ENCODE measurements around the gene JPH4. TPM values are rescaled to one million over a fixed set of nuclear protein-coding genes. Genes with fewer than 3 reads are reported as not detected.

Gene JPH4
- total RNA-seq, 1 donor from 2014 or later = 0.06 TPM

- no peak for DNase-seq (ENCODE audit: low read depth)
- H3K4me3 ChIP-seq (ENCODE audit: low read depth, low read length) = no peak overlapping the region
- TF ChIP-seq CTCF (conservative IDR thresholded peaks at IDR 0.05; ENCODE audit: low read depth, low read length) = no peak
These were observed 15.0 kb downstream of the JPH4 start for GRCh38 chr14:23563473-23564180.

- H3K4me3 ChIP-seq (ENCODE audit: low read depth, low read length) = no peak overlapping the region
- TF ChIP-seq CTCF (conservative IDR thresholded peaks at IDR 0.05; ENCODE audit: low read depth, low read length) = peak; percentile 96
- no peak for DNase-seq (ENCODE audit: low read depth)
These were observed 15.6 kb downstream of the JPH4 start for GRCh38 chr14:23562822-23563472.

GRCh38 chr14:23561873-23562821 is 16.4 kb downstream of the JPH4 start:
- no peak for TF ChIP-seq CTCF (conservative IDR thresholded peaks at IDR 0.05; ENCODE audit: low read depth, low read length)
- DNase-seq (ENCODE audit: low read depth) = no peak
- H3K4me3 ChIP-seq (ENCODE audit: low read depth, low read length) = no peak overlapping the region

- DNase-seq (ENCODE audit: low read depth) = no peak
- no peak overlapping the region for H3K4me3 ChIP-seq (ENCODE audit: low read depth, low read length)
- TF ChIP-seq CTCF (conservative IDR thresholded peaks at IDR 0.05; ENCODE audit: low read depth, low read length) = no peak
These were observed 17.3 kb downstream of the JPH4 start for GRCh38 chr14:23561259-23561658.

GRCh38 chr14:23559926-23560520 is 18.6 kb downstream of the JPH4 start:
- no peak overlapping the region for H3K4me3 ChIP-seq (ENCODE audit: low read depth, low read length)
- no peak for DNase-seq (ENCODE audit: low read depth)
- no peak for TF ChIP-seq CTCF (conservative IDR thresholded peaks at IDR 0.05; ENCODE audit: low read depth, low read length)

GRCh38 chr14:23559010-23559925 is 19.3 kb downstream of the JPH4 start:
- DNase-seq (ENCODE audit: low read depth) = no peak
- TF ChIP-seq CTCF (conservative IDR thresholded peaks at IDR 0.05; ENCODE audit: low read depth, low read length) = peak; percentile 99
- no peak overlapping the region for H3K4me3 ChIP-seq (ENCODE audit: low read depth, low read length)
